Transverse colon (tissue), 4 donors: ENCODE measurements around the gene IMPG2.

ENCODE experiments used
- CTCF ChIP-seq, 5 experiments: fragments of 200-600 bp in 3 of 5; fragments of 450-650 bp in 2 of 5; sonication (generic) in 3 of 5; IDR thresholded peaks; 1 replicate in 2 of 5; 2 replicates in 3 of 5; pipeline ENCODE4 v1.5.1; 2016 to 2017; ENCODE audit warnings: antibody characterized with exemption in 5 of 5, inconsistent platforms in 3 of 5, mild to moderate bottlenecking in 2 of 5, moderate library complexity in 1 of 5
- EP300 ChIP-seq: sonication (generic); formaldehyde crosslinking; IDR thresholded peaks from one replicate; pipeline ENCODE4 v1.6.1; 2017; ENCODE audit warnings: antibody characterized with exemption, low read depth
- POLR2A ChIP-seq: fragments of 450-650 bp; IDR thresholded peaks from one replicate; pipeline ENCODE4 v1.6.1; 2016; ENCODE audit warnings: antibody characterized with exemption, mild to moderate bottlenecking, moderate library complexity
- POLR2AphosphoS5 ChIP-seq, 3 donors: sonication (generic); formaldehyde crosslinking; IDR thresholded peaks; one replicate each; pipeline ENCODE4 v1.6.1; 2016; ENCODE audit warnings: antibody characterized with exemption in 3 of 3

GRCh38 chr3:101351829-101352228 is 31.5 kb upstream of the IMPG2 start:
- TF ChIP-seq CTCF (IDR thresholded peaks at IDR 0.05) (no peak), POLR2A (no peak), EP300 (no peak), POLR2AphosphoS5 (IDR thresholded peaks at IDR 0.05) (no peak)
